Mesothelial cell of epicardium (in vitro differentiated cells): ENCODE results near the gene URB1. TPM values are rescaled to one million over a fixed set of nuclear protein-coding genes. Genes with fewer than 3 reads are reported as not detected.
"Not testable (repeated sequence)": the region's sequence is repeated elsewhere in the genome, so short reads cannot be mapped to it uniquely, and the experiment has no call there.

Experiments used
- DNase-seq, 2 experiments: peaks; one replicate each; pipeline ENCODE4 v3.0.0; 2021; ENCODE audit warnings: low spot score in 2 of 2; ENCODE audit not compliant: unreplicated experiment in 2 of 2
- H3K27ac Mint-ChIP-seq: 2 replicates; pipeline ENCODE4 v1.8.0; 2021; ENCODE audit warnings: mixed read lengths
- H3K27me3 Mint-ChIP-seq: 2 replicates; pipeline ENCODE4 v1.8.0; 2021; ENCODE audit warnings: low read depth, mixed read lengths
- H3K36me3 Mint-ChIP-seq: 2 replicates; pipeline ENCODE4 v1.8.0; 2021; ENCODE audit warnings: mixed read lengths
- H3K4me1 Mint-ChIP-seq: 2 replicates; pipeline ENCODE4 v1.8.0; 2021; ENCODE audit warnings: mixed read lengths
- H3K4me3 Mint-ChIP-seq: 2 replicates; pipeline ENCODE4 v1.8.0; 2021; ENCODE audit warnings: mild to moderate bottlenecking, moderate library complexity, mixed read lengths
- H3K9me3 Mint-ChIP-seq: 2 replicates; pipeline ENCODE4 v1.8.0; 2021; ENCODE audit warnings: mixed read lengths
- CTCF ChIP-seq: fragments of 200-600 bp; sonication (generic); IDR thresholded peaks from one replicate; pipeline ENCODE4 v1.5.0; 2021; ENCODE audit warnings: antibody characterized with exemption; ENCODE audit not compliant: unreplicated experiment
- total RNA-seq: library from RNA; stranded (reverse); gene quantifications from 3 replicates; pipeline ENCODE4 v1.2.1, GENCODE V29; 2021

URB1 gene
- total RNA-seq, result 21.8 to 23.4 TPM (median 22.2 TPM) in 3 replicates

- Mint-ChIP-seq H3K27ac (peak within 1 kb of the TSS; percentile 39), H3K27me3 (peaks cover 29% of the 10 kb centered on the region), H3K4me3 (peak within 1 kb of the TSS; percentile 79), H3K36me3 (peaks cover 6% of the 10 kb centered on the region), H3K4me1 (peaks cover 10% of the 10 kb centered on the region), H3K9me3 (peaks cover 18% of the 10 kb centered on the region)
- no peak for TF ChIP-seq CTCF
- DNase-seq, result peak; percentile 67 to 80
Measured at GRCh38 chr21:32392880-32393676, at the start of gene URB1. URB1 (minus strand) TSS chr21:32393012; CDS start chr21:32392910, 102 bp downstream.

- DNase-seq, result no peak
- Mint-ChIP-seq H3K4me3 (no peak overlapping the region), H3K9me3 (no peaks in the 10 kb centered on the region), H3K36me3 (no peaks in the 10 kb centered on the region), H3K4me1 (no peaks in the 10 kb centered on the region), H3K27ac (no peak overlapping the region), H3K27me3 (peaks cover 31% of the 10 kb centered on the region)
- no peak for TF ChIP-seq CTCF
Measured at GRCh38 chr21:32437729-32438128, 44.9 kb upstream of the URB1 start.

GRCh38 chr21:32432982-32433660 is 40.3 kb upstream of the URB1 start:
- H3K27ac Mint-ChIP-seq, H3K4me3 Mint-ChIP-seq, H3K4me1 Mint-ChIP-seq, H3K36me3 Mint-ChIP-seq, DNase-seq: not testable (repeated sequence)
- Mint-ChIP-seq H3K9me3 (peaks cover 11% of the 10 kb centered on the region), H3K27me3 (peaks cover 11% of the 10 kb centered on the region)

GRCh38 chr21:32427958-32428623 is 35.3 kb upstream of the URB1 start:
- no peak for DNase-seq
- Mint-ChIP-seq H3K27ac (peak overlapping the region; percentile 90), H3K4me1 (peaks cover 36% of the 10 kb centered on the region), H3K36me3 (peaks cover 4% of the 10 kb centered on the region), H3K4me3 (no peak overlapping the region), H3K9me3 (peaks cover 12% of the 10 kb centered on the region), H3K27me3 (peaks cover 12% of the 10 kb centered on the region)
- no peak for TF ChIP-seq CTCF

- no peak for DNase-seq
- no peak overlapping the region for H3K4me3 Mint-ChIP-seq
- peaks cover 36% of the 10 kb centered on the region for H3K4me1 Mint-ChIP-seq
- H3K9me3 Mint-ChIP-seq, result peaks cover 13% of the 10 kb centered on the region
- no peak for TF ChIP-seq CTCF
- H3K27ac Mint-ChIP-seq, result no peak overlapping the region
- peaks cover 9% of the 10 kb centered on the region for H3K36me3 Mint-ChIP-seq
- H3K27me3 Mint-ChIP-seq, result peaks cover 16% of the 10 kb centered on the region
Measured at GRCh38 chr21:32426592-32427051, 33.8 kb upstream of the URB1 start.
